ENCODE data around the gene PTGS1.

The PTGS1 gene

GRCh38 chr9:122381206-122381950, 10.6 kb downstream of the PTGS1 start:
- TF ChIP-seq, protein P1, sequence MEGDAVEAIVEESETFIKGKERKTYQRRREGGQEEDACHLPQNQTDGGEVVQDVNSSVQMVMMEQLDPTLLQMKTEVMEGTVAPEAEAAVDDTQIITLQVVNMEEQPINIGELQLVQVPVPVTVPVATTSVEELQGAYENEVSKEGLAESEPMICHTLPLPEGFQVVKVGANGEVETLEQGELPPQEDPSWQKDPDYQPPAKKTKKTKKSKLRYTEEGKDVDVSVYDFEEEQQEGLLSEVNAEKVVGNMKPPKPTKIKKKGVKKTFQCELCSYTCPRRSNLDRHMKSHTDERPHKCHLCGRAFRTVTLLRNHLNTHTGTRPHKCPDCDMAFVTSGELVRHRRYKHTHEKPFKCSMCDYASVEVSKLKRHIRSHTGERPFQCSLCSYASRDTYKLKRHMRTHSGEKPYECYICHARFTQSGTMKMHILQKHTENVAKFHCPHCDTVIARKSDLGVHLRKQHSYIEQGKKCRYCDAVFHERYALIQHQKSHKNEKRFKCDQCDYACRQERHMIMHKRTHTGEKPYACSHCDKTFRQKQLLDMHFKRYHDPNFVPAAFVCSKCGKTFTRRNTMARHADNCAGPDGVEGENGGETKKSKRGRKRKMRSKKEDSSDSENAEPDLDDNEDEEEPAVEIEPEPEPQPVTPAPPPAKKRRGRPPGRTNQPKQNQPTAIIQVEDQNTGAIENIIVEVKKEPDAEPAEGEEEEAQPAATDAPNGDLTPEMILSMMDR (IDR thresholded peaks at IDR 0.05; ENCODE audit: low read depth, low read length), result no peak
- H3K4me3 ChIP-seq (ENCODE audit: low read depth, low read length), result no peak overlapping the region

GRCh38 chr9:122382901-122383850, 12.4 kb downstream of the PTGS1 start:
- TF ChIP-seq, protein P1 (IDR thresholded peaks at IDR 0.05; ENCODE audit: low read depth, low read length), result no peak
- no peak overlapping the region for H3K4me3 ChIP-seq (ENCODE audit: low read depth, low read length)

DNA sequence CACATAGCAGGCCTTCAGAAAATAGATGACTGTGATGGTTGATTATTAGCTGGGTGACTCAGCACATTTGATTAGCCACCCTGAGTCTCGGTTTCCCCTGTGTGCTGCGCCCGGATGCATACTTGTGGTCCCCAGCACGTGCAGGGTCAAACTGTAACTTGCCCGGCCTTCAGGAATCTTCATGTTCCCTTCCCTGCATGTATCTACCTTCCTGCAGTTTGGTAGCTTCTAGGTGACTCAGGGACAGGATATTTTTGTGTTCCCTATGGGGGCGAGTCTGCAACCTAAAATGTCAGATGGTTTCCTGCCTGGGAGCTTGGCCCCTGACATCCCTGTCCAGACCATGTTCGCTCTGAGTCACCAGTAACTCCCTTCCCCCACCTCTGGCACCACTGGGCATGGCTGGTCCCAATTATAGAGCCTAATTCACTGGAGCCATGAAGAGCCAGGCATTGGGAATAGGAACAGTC, 13.2 kb downstream of the PTGS1 start:
- H3K4me3 ChIP-seq (ENCODE audit: low read depth, low read length), result no peak overlapping the region
- TF ChIP-seq, protein P1 (IDR thresholded peaks at IDR 0.05; ENCODE audit: low read depth, low read length), result no peak

GRCh38 chr9:122386311-122386872, 15.6 kb downstream of the PTGS1 start:
- TF ChIP-seq, protein P1 (IDR thresholded peaks at IDR 0.05; ENCODE audit: low read depth, low read length), result no peak

DNA sequence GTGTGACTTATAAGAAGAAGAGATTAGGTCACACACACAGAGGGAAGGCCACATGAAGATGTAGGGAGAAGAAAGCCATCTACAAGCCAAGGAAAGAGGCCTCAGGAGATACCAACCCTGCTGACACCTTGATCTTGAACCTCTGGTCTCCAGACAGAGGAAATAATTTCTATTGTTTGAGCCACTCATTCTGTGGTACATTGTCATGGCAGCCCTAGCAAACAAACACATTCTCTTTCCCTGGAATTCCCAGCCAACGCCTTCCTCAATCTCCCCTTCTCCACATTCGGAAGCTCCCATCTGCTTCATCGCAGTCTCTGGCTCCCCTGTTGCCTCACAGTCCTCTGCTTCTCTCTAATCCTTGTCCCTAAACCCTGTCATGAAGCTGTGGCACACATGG, 16.7 kb downstream of the PTGS1 start:
- H3K4me3 ChIP-seq (ENCODE audit: low read depth, low read length), result no peak overlapping the region
- TF ChIP-seq, protein P1 (IDR thresholded peaks at IDR 0.05; ENCODE audit: low read depth, low read length), result no peak

More at GRCh38 chr9:122386311-122386872, 15.6 kb downstream of the PTGS1 start:
- no peak overlapping the region for H3K4me3 ChIP-seq (ENCODE audit: low read depth, low read length)

DNA sequence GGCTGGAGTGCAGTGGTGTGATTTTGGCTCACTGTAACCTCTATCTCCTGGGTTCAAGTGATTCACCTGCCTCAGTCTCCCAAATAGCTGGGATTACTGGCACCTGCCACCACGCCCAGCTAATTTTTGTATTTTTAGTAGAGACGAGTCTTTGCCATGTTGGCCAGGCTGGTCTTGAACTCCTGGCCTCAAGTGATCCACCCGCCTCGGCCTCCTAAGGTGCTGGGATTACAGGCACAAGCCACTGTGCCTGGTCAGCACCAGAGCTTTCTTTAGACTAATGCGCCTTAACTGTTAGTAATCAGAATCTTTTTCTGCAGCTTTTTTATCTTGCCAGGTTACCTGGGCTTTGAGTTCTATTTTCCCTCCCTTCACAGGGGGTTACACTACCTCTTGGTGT, 18.4 kb downstream of the PTGS1 start:
- no peak overlapping the region for H3K4me3 ChIP-seq (ENCODE audit: low read depth, low read length)
- TF ChIP-seq, protein P1 (IDR thresholded peaks at IDR 0.05; ENCODE audit: low read depth, low read length), result no peak

Measured in WI38 (cell line).